Stimulated activated CD4-positive, alpha-beta T cell treated with anti-CD3 and anti-CD28 coated beads, Interleukin-2, amount 100 ng/mL, for 4 hours (primary cell): ENCODE data around the gene MYOM1.
"Not testable (repeated sequence)": the region's sequence is repeated elsewhere in the genome, so short reads cannot be mapped to it uniquely, and the experiment has no call there.

ENCODE experiments used
- DNase-seq: peaks from one replicate; pipeline ENCODE4 v3.0.0-alpha.2; 2020; ENCODE audit warnings: low read depth

MYOM1 gene

GRCh38 chr18:3218819-3219218 is 949 bp downstream of the MYOM1 start:
- no peak for DNase-seq

- DNase-seq: no peak
Observed at GRCh38 chr18:3217948-3218647, 1.7 kb downstream of the MYOM1 start.

DNA sequence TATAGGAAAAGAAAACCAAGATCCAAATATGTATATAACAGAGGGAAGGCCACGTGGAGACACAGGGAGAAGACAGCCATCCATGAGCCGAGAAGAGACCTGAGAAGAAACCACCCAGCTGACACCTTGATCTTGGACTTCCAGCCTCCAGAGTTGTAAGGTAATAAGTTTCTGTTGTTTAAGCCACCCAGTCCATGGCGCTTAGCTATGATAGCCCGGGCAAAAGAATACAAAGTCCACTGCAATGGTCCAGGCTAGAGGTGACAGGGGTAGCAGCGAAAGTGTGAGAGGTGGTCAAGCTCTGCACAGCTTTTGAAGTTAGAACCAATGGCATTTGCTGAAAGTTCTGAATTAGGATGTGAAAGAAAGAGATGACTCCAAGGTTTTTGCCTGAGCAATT is 2.8 kb downstream of the MYOM1 start:
- DNase-seq: no peak

DNA sequence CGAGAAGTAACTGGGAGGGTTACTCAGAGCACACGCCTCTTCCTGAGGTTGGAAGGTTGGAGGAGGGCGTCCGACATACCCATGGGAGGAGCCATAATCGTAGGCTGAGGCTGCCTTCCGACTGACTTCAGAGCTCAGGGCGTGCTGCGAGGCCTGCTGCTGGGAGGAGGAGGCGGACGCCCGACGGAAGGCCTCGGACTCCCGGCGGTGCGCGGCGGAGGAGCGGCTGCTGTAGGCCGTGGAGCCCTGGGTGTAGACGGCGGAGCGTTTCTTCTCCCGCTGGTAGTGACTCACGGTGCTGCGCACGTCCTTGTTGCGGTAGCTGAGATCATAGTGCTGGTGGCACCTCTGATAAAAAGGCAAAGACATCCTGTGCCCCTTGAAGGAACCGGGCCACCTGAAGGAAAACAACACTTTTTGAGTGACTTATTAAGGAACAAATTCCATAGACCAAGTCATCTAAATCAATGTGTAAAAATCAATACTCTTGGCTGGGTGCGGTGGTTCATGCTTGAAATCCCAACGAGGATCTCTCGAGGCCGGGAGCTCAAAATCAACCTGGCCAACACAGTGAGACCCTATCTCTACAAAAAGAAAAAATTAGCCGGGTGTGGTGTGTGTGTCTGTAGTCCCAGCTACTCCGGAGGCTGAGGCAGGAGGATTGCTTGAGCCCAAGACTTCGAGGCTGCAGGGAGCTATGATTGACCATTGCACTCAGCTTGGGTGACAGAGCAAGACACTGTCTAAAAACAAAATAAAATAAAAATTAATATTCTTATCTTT is 4.7 kb downstream of the MYOM1 start:
- DNase-seq: no peak

GRCh38 chr18:3213300-3214059 is 6.3 kb downstream of the MYOM1 start:
- no peak for DNase-seq

GRCh38 chr18:3212657-3213056 is 7.1 kb downstream of the MYOM1 start:
- no peak for DNase-seq

DNA sequence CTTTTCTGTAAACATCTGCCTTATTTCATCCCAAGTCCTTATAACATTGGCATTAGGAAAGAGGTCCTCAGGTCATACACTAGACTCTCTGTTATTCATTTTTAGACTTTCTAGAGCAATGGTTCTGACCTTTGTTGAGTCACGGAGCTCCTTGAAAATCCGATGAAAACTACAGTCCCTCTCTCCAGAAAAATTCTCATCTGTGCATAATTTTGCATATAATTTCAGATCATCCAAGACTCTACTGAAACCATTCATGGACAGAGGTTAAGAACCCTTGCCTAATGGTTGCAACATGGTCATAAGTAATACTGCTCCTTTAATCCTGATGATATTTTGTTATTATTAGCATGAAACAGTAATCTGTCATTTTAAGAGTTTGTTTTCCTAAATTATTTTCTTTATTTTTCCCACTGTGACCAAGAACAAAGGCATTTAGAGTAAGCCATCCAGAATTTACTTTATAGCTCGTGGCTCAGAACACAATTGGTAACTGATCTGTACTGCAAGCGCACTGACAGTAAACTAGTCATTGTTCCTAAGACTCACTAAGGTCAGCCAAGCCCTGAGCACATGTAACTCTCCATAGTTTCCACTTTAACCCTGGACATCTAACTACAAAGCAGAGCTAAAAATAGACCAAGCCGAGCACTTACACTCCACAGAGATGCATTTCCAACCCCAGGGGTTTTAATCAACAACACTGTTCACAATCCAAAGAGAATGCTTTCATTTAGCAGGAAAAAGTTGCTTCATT is 8.4 kb downstream of the MYOM1 start:
- DNase-seq: no peak

DNA sequence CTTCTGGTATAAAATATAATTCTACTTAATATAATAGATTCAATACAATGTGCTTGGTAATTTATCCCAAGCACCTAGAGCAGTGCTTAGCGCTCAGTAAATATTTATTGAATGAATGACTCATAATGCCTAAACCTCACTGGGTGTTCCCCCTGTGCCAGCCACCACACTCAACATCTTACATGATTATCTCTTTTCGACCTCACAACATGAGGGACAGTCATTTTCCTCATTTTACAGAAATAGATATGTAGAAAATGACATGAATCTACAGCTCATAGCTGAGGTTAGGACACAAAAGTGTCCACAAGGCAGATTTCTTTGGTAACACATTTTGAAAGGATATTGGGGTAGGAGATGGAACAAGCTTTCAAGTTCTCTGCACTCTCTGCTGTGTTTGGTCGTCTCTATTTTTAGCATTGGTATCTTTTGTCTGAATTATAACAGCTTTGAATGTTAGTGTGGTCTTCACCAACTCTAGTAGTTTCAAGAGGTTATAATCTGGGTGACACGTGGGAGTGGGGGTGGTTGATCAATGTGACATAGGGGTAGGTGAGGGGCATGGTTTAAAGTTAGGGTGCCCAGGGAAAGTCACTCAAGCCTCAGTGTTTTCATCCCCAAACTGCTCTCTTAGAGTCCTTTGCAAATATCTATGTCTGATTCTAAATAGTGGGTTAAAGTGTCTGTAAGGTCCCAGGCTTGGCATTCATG is 9.8 kb downstream of the MYOM1 start:
- DNase-seq: no peak

DNA sequence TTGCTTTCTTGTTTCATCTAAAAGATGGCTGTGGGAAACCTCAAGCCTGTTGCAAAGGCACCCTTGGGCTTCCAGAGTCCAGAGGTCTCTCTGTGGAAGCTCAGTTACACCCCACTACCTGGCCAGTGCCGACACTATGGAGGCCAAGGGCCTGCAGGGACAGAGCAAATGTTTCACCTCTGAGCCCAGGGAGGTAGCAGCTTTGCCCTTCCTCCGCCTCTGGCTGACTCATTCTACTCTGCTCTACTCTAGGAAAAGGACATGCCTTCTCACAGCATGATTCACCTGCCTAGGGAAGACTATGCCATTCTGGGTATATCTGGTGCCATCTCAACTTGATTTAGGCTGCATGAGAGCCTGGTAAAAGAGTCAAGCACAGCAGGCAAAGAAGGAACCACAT is 12.2 kb downstream of the MYOM1 start:
- DNase-seq: no peak

GRCh38 chr18:3205239-3205638 is 14.5 kb downstream of the MYOM1 start:
- DNase-seq: no peak

GRCh38 chr18:3199942-3200645 is 19.7 kb downstream of the MYOM1 start:
- DNase-seq: no peak

GRCh38 chr18:3198260-3198860 is 21.4 kb downstream of the MYOM1 start:
- not testable (repeated sequence) for DNase-seq

DNA sequence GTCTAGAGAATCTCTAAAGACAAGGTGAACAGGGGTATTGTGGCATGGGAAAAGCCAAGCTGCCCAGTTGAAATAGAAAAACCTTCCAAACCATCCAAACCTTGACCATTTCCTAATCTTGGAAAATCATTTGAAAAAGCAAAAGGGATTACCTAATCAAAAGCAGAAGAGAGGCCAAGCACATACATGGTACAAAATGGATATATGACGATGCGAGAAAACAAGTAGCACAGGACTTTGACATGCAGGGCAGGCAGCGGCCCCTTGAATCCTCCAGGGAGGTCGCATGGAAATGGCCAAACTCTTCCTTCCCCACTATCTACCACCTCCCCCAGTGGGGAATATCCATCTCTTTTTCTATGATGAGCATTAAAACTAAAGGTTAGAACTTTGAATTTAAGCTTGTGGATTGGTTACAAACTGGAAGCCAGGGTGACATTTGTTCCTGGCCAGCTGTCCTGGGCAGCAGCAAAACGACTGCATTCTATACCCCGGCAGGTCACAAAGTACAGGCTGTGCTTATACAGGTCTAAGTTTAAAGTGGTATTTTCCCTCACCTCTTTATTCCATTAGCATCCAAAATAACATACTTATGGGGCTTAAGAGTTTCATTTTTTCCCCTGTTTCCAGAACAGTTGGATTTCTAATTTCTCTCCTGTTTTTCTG is 24.7 kb downstream of the MYOM1 start:
- DNase-seq: no peak

- no peak for DNase-seq
Observed at GRCh38 chr18:3193331-3193730, 26.4 kb downstream of the MYOM1 start.

DNA sequence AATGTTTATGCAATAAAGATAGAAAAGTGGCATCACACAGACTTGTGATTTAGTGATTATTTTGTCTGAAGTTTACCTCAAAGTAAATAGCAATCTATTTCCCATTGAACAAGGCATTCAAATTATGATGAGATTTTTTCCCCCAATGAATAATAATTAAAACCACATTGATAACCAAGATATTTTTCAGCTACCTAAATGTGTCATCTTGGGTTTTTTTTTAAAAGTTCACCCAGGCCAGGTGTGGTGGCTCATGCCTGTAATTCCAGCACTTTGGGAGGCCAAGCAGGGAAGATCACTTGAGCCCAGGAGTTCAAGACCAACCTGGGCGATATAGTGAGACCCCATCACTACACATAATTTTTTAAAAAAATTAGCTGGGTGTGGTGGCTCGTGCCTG is 27.0 kb downstream of the MYOM1 start:
- no peak for DNase-seq

GRCh38 chr18:3192286-3192685 is 27.5 kb downstream of the MYOM1 start:
- no peak for DNase-seq

DNA sequence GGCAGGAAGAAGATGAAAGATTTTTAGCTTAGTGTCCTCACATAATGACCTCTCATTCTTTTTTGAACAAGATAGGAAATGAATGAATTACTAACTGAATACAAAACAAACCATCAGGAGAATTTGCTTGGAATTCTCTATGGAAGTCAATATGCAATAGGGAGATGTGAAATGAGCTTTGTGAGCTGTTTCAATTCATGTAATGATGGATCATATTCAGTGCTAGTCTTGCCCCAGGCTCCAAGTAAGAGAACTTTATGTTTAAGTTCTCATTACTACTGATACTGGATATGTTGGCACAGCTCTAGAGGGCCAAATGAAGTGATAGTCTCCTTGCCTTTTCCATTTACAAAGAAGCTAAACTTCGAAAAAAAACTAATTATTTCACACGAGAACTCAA is 29.2 kb downstream of the MYOM1 start:
- no peak for DNase-seq

- DNase-seq: no peak
Observed at GRCh38 chr18:3189884-3190283, 29.9 kb downstream of the MYOM1 start.

DNA sequence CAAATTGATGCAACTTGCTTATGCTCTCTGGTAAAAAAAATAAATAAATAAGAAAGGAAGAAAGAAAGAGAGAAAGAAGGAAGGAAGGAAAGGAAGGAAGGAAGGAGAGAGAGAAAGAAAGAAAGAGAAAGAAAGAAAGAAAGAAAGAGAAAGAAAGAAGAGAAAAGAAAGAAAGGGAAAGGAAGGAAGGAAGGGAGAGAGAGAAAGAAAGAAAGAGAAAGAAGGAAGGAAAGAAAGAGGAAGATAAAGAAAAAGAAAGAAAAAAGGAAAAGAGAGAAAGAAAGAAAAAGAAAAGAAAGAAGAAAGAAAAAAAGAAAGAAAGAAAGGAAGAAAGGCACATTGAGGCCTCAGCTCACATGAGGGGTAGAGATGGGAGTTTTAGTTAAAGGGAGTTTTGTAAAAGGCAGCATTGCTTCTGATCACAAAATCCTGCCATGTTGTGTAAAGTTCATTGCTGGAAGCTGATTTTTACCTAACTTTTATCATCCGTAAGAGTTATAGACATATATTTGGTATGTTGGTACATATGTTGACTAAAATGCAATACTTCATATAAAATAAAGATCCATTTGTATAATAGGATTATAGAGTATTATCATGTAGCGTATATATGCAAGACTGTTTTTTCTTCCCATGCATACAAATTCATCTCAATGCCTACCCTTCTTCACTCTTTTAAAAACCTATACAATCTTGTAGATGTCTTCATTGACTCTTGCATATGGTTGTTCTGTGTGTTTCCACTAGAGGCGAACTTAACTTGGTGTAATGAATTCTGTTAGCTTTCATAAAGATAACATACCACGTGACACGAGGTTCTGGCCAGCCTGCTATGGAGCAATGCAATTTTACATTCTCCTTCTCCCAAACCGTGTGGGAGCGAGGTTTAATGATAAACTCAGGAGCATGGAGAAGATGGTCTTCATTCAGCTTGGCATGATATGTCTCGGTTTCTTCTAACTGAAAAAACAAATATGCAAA is 32.8 kb downstream of the MYOM1 start:
- no peak for DNase-seq
